GM12878 (cell line): Measurements from ENCODE around the gene SENP3.

Experiments used
- CEBPB ChIP-seq, 2 experiments: fragments of 150-350 bp in 1 of 2; IDR thresholded peaks; 2 replicates each; pipeline ENCODE4 v1.6.1; 2012 to 2014; ENCODE audit warnings: low read depth in 2 of 2, low read length in 2 of 2, borderline replicate concordance in 1 of 2, inconsistent platforms in 1 of 2
- NR2C2 ChIP-seq: IDR thresholded peaks from 2 replicates; pipeline ENCODE4 v1.6.1; 2011; ENCODE audit warnings: borderline replicate concordance, low read depth; ENCODE audit not compliant: control insufficient read depth, insufficient read length
- TF ChIP-seq, protein P1 (sequence below), 3 experiments: IDR thresholded peaks in 2 of 3; conservative IDR thresholded peaks in 1 of 3; 2 replicates each; pipeline ENCODE4 v1.5.1; 2011; ENCODE audit warnings: low read depth in 3 of 3, low read length in 3 of 3, mild to moderate bottlenecking in 3 of 3, control low read depth in 2 of 3, moderate library complexity in 2 of 3, inconsistent platforms in 1 of 3, mixed read lengths in 1 of 3; ENCODE audit not compliant: control insufficient read depth in 2 of 3, insufficient read depth in 1 of 3; ENCODE audit errors: extremely low read depth in 1 of 3

DNA sequence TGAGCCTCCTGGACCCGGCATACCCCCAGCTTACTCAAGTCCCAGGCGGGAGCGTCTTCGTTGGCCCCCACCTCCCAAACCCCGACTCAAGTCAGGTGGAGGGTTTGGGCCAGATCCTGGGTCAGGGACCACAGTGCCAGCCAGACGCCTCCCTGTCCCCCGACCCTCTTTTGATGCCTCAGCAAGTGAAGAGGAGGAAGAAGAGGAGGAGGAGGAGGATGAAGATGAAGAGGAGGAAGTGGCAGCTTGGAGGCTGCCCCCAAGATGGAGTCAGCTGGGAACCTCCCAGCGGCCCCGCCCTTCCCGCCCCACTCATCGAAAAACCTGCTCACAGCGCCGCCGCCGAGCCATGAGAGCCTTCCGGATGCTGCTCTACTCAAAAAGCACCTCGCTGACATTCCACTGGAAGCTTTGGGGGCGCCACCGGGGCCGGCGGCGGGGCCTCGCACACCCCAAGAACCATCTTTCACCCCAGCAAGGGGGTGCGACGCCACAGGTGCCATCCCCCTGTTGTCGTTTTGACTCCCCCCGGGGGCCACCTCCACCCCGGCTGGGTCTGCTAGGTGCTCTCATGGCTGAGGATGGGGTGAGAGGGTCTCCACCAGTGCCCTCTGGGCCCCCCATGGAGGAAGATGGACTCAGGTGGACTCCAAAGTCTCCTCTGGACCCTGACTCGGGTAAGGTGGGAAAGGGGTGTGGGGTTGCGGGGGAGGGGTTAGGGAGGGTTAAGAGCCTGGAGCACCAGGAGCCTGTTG lies 1.6 kb downstream of the SENP3 start:
- TF ChIP-seq, protein P1, sequence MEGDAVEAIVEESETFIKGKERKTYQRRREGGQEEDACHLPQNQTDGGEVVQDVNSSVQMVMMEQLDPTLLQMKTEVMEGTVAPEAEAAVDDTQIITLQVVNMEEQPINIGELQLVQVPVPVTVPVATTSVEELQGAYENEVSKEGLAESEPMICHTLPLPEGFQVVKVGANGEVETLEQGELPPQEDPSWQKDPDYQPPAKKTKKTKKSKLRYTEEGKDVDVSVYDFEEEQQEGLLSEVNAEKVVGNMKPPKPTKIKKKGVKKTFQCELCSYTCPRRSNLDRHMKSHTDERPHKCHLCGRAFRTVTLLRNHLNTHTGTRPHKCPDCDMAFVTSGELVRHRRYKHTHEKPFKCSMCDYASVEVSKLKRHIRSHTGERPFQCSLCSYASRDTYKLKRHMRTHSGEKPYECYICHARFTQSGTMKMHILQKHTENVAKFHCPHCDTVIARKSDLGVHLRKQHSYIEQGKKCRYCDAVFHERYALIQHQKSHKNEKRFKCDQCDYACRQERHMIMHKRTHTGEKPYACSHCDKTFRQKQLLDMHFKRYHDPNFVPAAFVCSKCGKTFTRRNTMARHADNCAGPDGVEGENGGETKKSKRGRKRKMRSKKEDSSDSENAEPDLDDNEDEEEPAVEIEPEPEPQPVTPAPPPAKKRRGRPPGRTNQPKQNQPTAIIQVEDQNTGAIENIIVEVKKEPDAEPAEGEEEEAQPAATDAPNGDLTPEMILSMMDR (IDR thresholded peaks at IDR 0.05 in 2 of 3, conservative IDR thresholded peaks at IDR 0.05 in 1 of 3; ENCODE audit: control insufficient read depth in 2 of 3, extremely low read depth in 1 of 3, insufficient read depth in 1 of 3, low read depth in 3 of 3, low read length in 3 of 3): no peak
- no peak for TF ChIP-seq NR2C2
- TF ChIP-seq CEBPB (IDR thresholded peaks at IDR 0.05; ENCODE audit: borderline replicate concordance in 1 of 2, low read depth in 2 of 2, low read length in 2 of 2): no peak
